Breast epithelium (tissue), 3 donors: ENCODE measurements around the gene MSH6.

ENCODE experiments used
- CTCF ChIP-seq, 3 donors: fragments of 450-650 bp; IDR thresholded peaks; one replicate each; pipeline ENCODE4 v1.5.1; 2016 to 2017; ENCODE audit warnings: antibody characterized with exemption in 3 of 3, mild to moderate bottlenecking in 3 of 3, moderate library complexity in 3 of 3
- POLR2A ChIP-seq: fragments of 450-650 bp; IDR thresholded peaks from one replicate; pipeline ENCODE4 v1.6.1; 2016; ENCODE audit warnings: antibody characterized with exemption, mild to moderate bottlenecking, moderate library complexity
- POLR2AphosphoS5 ChIP-seq, 3 donors: sonication (generic); formaldehyde crosslinking; IDR thresholded peaks; one replicate each; pipeline ENCODE4 v1.6.1; 2017; ENCODE audit warnings: antibody characterized with exemption in 3 of 3

- TF ChIP-seq CTCF (IDR thresholded peaks at IDR 0.05): no peak
- no peak for TF ChIP-seq POLR2A
- no peak for TF ChIP-seq POLR2AphosphoS5 (IDR thresholded peaks at IDR 0.05)
Observed at GRCh38 chr2:47772343-47772742, 10.6 kb upstream of the MSH6 start.
